Testis (tissue), 3 donors: ENCODE results near the gene CAMTA1. TPM values are rescaled to one million over a fixed set of nuclear protein-coding genes. Genes with fewer than 3 reads are reported as not detected.

Source experiments
- DNase-seq: peaks from one replicate; pipeline ENCODE4 v3.0.0-alpha.2; 2019
- H3K27ac ChIP-seq, 2 donors: fragments of 200-600 bp; sonication (generic); one replicate each; pipeline ENCODE4 v1.5.1; 2019
- H3K27me3 ChIP-seq: fragments of 200-600 bp; sonication (generic); one replicate; pipeline ENCODE4 v1.5.1; 2019
- H3K36me3 ChIP-seq: fragments of 200-600 bp; sonication (generic); one replicate; pipeline ENCODE4 v1.5.1; 2017; ENCODE audit warnings: low read depth; ENCODE audit errors: missing control alignments
- H3K4me1 ChIP-seq: fragments of 200-600 bp; sonication (generic); one replicate; pipeline ENCODE4 v1.5.1; 2019
- H3K4me3 ChIP-seq, 2 donors: fragments of 200-600 bp; sonication (generic); one replicate each; pipeline ENCODE4 v1.5.1; 2017 to 2019
- H3K9me3 ChIP-seq: fragments of 200-600 bp; sonication (generic); one replicate; pipeline ENCODE4 v1.5.1; 2017
- POLR2A ChIP-seq: fragments of 450-650 bp; IDR thresholded peaks from one replicate; pipeline ENCODE4 v1.6.1; 2017; ENCODE audit warnings: antibody characterized with exemption, mild to moderate bottlenecking, moderate library complexity
- WGBS, 2 donors: methylation state at CpG; one replicate each; pipeline ENCODE4 v1.1.5; 2018; 5-methylcytosine and 5-hydroxymethylcytosine counted together
- intact Hi-C: fragments of 100-400 bp; cut with DNase I; formaldehyde crosslinking; loops from one replicate; pipeline ENCODE4 v1.15.1; 2023; ENCODE audit warnings: low total_unique reads
- polyA plus RNA-seq: library from polyadenylated mRNA; stranded (reverse); fragments of 350-450 nt; fragmentation: Illumina TruSeq; extraction: RNeasy Lipid Tissue Mini Kit (QIAGEN cat#74804); gene quantifications from one replicate; pipeline ENCODE4 v1.2.3, GENCODE V29; 2014; ENCODE audit warnings: low read depth, low replicate concordance; ENCODE audit not compliant: insufficient read depth
- total RNA-seq, 2 donors: library from RNA; depleted of rRNA; stranded (reverse); fragments of >200 nt; gene quantifications; one replicate each; pipeline ENCODE4 v1.2.3, GENCODE V29; 2016
- TF ChIP-seq, protein P1 (sequence below), 3 experiments: fragments of 450-650 bp in 2 of 3; fragments of 200-600 bp in 1 of 3; sonication (generic) in 1 of 3; IDR thresholded peaks; one replicate each; pipeline ENCODE4 v1.5.1; 2016 to 2019; ENCODE audit warnings: antibody characterized with exemption in 3 of 3, mild to moderate bottlenecking in 2 of 3, moderate library complexity in 1 of 3

Gene CAMTA1
- total and polyA plus RNA-seq, 3 donors from 2014 or later: 116 to 158 (median 119) TPM

DNA sequence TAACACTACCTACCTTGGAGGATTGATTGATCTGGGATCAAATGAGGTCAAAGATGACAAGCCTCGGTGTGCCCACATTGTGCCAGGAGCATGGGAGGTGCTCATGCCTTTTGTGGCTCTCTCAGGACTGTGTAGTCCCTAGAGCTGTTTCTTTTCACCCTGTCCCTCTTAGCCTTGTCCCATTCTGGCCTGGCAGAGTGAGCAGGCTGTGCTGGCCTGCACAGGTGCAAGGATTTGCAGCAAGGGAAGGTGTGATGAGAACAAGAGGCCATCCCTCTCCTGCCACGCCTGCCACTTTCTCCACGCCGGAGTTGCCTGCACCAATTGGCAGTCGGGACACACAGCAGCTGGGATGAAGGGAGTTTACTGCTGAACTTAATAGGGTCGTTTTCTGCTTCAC, 575.3 kb downstream of the CAMTA1 start:
- intact Hi-C loops: no loop called here
- Histone ChIP-seq H3K36me3 (no peaks in the 10 kb centered on the region), H3K4me3 (no peak overlapping the region), H3K4me1 (no peaks in the 10 kb centered on the region), H3K27me3 (no peaks in the 10 kb centered on the region), H3K27ac (no peak overlapping the region), H3K9me3 (no peaks in the 10 kb centered on the region)
- DNase-seq: no peak
- no peak for TF ChIP-seq POLR2A
- TF ChIP-seq, protein P1, sequence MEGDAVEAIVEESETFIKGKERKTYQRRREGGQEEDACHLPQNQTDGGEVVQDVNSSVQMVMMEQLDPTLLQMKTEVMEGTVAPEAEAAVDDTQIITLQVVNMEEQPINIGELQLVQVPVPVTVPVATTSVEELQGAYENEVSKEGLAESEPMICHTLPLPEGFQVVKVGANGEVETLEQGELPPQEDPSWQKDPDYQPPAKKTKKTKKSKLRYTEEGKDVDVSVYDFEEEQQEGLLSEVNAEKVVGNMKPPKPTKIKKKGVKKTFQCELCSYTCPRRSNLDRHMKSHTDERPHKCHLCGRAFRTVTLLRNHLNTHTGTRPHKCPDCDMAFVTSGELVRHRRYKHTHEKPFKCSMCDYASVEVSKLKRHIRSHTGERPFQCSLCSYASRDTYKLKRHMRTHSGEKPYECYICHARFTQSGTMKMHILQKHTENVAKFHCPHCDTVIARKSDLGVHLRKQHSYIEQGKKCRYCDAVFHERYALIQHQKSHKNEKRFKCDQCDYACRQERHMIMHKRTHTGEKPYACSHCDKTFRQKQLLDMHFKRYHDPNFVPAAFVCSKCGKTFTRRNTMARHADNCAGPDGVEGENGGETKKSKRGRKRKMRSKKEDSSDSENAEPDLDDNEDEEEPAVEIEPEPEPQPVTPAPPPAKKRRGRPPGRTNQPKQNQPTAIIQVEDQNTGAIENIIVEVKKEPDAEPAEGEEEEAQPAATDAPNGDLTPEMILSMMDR (IDR thresholded peaks at IDR 0.05): no peak
- 47 to 63% methylated on average over 6 of the region's 6 CpGs for WGBS, 2 donors

DNA sequence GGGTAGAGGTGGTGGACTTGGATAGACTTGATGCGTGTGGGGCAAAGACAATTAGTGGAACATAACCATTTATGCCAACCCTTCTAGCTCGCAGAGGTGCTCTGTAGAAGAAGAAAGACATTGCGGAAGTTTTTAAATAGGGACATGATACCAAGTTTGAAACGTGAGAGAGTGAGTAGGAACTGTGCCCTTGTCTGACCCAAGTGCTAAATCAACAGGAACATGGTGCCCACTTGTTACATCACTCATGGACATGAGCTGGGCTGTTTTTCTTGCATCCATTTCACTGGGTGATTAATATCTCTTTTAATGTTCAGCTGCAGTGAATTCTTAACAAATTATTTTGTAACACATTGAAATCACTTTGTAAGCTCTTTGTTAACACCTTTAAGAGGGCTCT, 577.7 kb downstream of the CAMTA1 start:
- no peak overlapping the region for H3K4me3 ChIP-seq

DNA sequence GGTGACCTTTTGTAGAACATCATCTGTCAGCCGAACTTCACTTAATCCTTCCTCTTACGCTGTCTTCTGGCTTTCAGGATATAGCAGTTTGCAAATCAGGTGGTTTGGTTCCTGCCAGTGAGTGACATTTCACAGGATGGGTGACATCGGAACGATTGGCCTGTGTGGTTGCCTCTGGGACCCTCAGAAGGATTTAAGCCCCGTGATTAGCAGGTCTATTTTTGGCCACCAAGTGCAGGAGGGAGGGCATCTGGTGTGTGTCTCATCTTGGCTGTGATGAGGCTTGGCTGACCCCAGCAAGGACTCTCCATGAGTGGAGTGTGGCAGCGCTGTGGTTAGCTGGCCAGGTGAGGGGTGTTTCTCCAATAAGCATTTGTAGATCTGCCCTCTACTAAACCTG, 578.2 kb downstream of the CAMTA1 start:
- Histone ChIP-seq H3K4me1 (no peaks in the 10 kb centered on the region), H3K9me3 (no peaks in the 10 kb centered on the region), H3K36me3 (no peaks in the 10 kb centered on the region), H3K27ac (no peak overlapping the region), H3K4me3 (no peak overlapping the region), H3K27me3 (no peaks in the 10 kb centered on the region)
- DNase-seq: no peak
- TF ChIP-seq POLR2A: no peak
- TF ChIP-seq, protein P1 (IDR thresholded peaks at IDR 0.05): no peak
- intact Hi-C loops: no loop called here
- 79 to 81% methylated on average over 6 of the region's 6 CpGs for WGBS, 2 donors

More for the DNA sequence above, 577.7 kb downstream of the CAMTA1 start:
- Histone ChIP-seq H3K4me1 (no peaks in the 10 kb centered on the region), H3K27me3 (no peaks in the 10 kb centered on the region), H3K36me3 (no peaks in the 10 kb centered on the region), H3K9me3 (no peaks in the 10 kb centered on the region), H3K27ac (no peak overlapping the region)
- TF ChIP-seq POLR2A: no peak
- TF ChIP-seq, protein P1 (IDR thresholded peaks at IDR 0.05): no peak
- DNase-seq: no peak
- intact Hi-C loops: no loop called here
- 80 to 86% methylated on average over 4 of the region's 4 CpGs for WGBS, 2 donors

DNA sequence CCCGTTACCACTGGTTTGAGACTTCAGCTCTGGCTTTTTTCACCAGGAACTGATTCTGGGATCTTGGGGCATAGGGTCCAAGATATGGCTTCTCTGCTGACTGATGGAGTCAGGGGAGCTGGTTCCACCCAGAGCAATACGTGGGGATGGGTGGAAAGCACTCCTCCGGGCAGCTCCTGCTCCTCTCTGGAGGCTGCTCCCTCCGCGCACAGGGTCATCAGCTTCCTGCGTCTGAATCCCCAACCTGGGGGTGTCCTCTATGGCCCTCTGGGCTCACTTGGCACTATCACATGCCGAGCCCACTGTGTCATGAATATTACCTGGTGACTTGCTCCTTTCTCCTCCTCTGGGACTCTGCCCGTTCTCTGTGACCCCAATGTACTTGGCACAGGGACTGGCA, 580.5 kb downstream of the CAMTA1 start:
- Histone ChIP-seq H3K4me1 (no peaks in the 10 kb centered on the region), H3K4me3 (no peak overlapping the region), H3K27me3 (no peaks in the 10 kb centered on the region), H3K36me3 (no peaks in the 10 kb centered on the region), H3K27ac (no peak overlapping the region), H3K9me3 (no peaks in the 10 kb centered on the region)
- WGBS, 2 donors: 75 to 76% methylated on average over 8 of the region's 8 CpGs
- intact Hi-C loops: no loop called here
- no peak for DNase-seq
- no peak for TF ChIP-seq POLR2A
- TF ChIP-seq, protein P1 (IDR thresholded peaks at IDR 0.05): no peak

DNA sequence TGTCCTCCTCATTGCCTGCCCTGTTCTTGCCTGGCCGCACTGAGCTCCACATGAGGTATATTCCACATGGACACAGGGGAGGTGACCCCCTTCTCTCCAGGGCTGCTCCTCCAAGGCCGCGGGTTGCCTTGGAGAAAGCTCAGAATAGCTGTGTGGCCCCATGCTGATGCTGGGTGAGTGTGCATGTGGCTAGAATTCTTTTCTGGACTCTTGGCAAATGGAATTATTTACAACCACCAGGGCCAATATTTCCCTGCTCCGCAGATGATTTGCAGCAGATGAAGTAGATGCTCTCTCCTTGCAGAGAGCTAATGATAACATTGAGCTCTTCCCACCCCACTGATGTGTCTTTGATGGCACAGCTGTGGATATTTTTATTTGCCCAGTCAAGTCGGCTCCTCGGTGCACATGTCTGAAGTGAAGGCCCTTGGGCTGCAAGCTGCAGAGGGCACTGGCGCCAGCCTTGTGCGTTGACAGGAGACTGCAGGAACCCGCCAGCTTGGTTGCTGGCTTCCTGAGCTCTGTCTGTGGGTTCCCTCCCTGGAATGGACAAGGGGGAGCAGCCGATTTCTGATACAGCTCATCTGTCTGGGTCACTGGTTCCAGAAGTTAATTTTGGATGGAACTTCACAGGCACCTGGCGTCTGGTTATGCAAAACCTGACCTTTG, 581.2 kb downstream of the CAMTA1 start:
- intact Hi-C loops: no loop called here
- Histone ChIP-seq H3K36me3 (no peaks in the 10 kb centered on the region), H3K27ac (no peak overlapping the region), H3K4me1 (no peaks in the 10 kb centered on the region), H3K9me3 (no peaks in the 10 kb centered on the region), H3K27me3 (no peaks in the 10 kb centered on the region), H3K4me3 (no peak overlapping the region)
- no peak for DNase-seq
- WGBS, 2 donors: 75 to 78% methylated on average over 5 to 11 of the region's 11 CpGs
- no peak for TF ChIP-seq POLR2A
- TF ChIP-seq, protein P1 (IDR thresholded peaks at IDR 0.05): no peak
